A549 (cell line): Measurements from ENCODE around the gene CIB4. TPM values are rescaled to one million over a fixed set of nuclear protein-coding genes. Genes with fewer than 3 reads are reported as not detected.

ENCODE experiments used
- ATAC-seq, 2 experiments: fragments of 200-7000 bp in 1 of 2; fragments of >200 bp in 1 of 2; cut with Nextera tagmentation in 1 of 2; cut with Tn5 transposase in 1 of 2; 3 replicates each; pipeline versions ENCODE4 v1.8.0 to v1.9.1; 2018 to 2020; ENCODE audit warnings: mild to moderate bottlenecking in 1 of 2, moderate library complexity in 1 of 2
- CTCF ChIA-PET: fragments of 300-600 bp; sonication (Branson Sonifier 250); formaldehyde crosslinking; extraction: SDS; loops from one replicate; lab custom pipeline; 2021; ENCODE audit warnings: antibody characterized with exemption, inconsistent platforms; lab: Yijun Ruan, JAX
- POLR2A ChIA-PET: fragments of 350-600 bp; formaldehyde crosslinking; extraction: SDS; loops from one replicate; lab custom pipeline; 2021; ENCODE audit warnings: antibody characterized with exemption, inconsistent platforms; lab: Yijun Ruan, JAX
- DNase-seq, 2 experiments: peaks; one replicate each; pipeline versions ENCODE4 v3.0.0 to v3.0.0-alpha.2; 2011 to 2016; ENCODE audit warnings: low read depth in 1 of 2, low spot score in 1 of 2
- FAIRE-seq: peaks from 2 replicates; lab custom pipeline; 2011; peaks lifted over from hg19 to GRCh38; lab: Jason Lieb, UNC
- H3K27ac ChIP-seq, 2 experiments: fragments of >200 bp; sonication (Bioruptor Twin); formaldehyde crosslinking; 3 replicates each; pipeline ENCODE4 v1.5.1; 2016 to 2017
- H3K4me1 ChIP-seq: fragments of >200 bp; sonication (Bioruptor Twin); formaldehyde crosslinking; 3 replicates; pipeline ENCODE4 v1.6.1; 2016
- H3K4me2 ChIP-seq: fragments of >200 bp; sonication (Bioruptor Twin); formaldehyde crosslinking; 3 replicates; pipeline ENCODE4 v1.6.1; 2016
- H3K4me3 ChIP-seq: fragments of >200 bp; sonication (Bioruptor Twin); formaldehyde crosslinking; 3 replicates; pipeline ENCODE4 v1.5.1; 2016
- H3K9me3 ChIP-seq: fragments of >200 bp; sonication (Bioruptor Twin); formaldehyde crosslinking; 3 replicates; pipeline ENCODE4 v1.6.1; 2016
- CBX2 ChIP-seq: fragments of 200-600 bp; sonication (generic); IDR thresholded peaks from 2 replicates; pipeline ENCODE4 v1.6.1; 2016; ENCODE audit warnings: low read depth, mild to moderate bottlenecking, borderline replicate concordance
- CEBPB ChIP-seq, 2 experiments: fragments of >200 bp in 1 of 2; sonication (Bioruptor Twin) in 1 of 2; formaldehyde crosslinking in 1 of 2; IDR thresholded peaks; 2 replicates each; pipeline ENCODE4 v1.6.1; 2012 to 2016
- HOXA7 ChIP-seq: fragments of 250-450 bp; sonication (Bioruptor Pico); IDR thresholded peaks from 2 replicates; pipeline ENCODE4 v1.5.0; 2020; ENCODE audit warnings: mild to moderate bottlenecking, moderate library complexity
- JUN ChIP-seq, 2 experiments: fragments of >200 bp; sonication (Bioruptor Twin); formaldehyde crosslinking; IDR thresholded peaks; 2 replicates in 1 of 2; 3 replicates in 1 of 2; pipeline ENCODE4 v1.6.1; 2016 to 2017
- NFE2L2 ChIP-seq: fragments of 150-350 bp; conservative IDR thresholded peaks from 2 replicates; pipeline ENCODE4 v1.6.1; 2014; ENCODE audit warnings: low read length
- NPAS2 ChIP-seq: fragments of 250-450 bp; sonication (Bioruptor Pico); IDR thresholded peaks from 2 replicates; pipeline ENCODE4 v1.8.0; 2022; ENCODE audit warnings: mild to moderate bottlenecking, moderate library complexity, borderline replicate concordance
- NR3C1 ChIP-seq: fragments of >200 bp; sonication (Bioruptor Twin); formaldehyde crosslinking; IDR thresholded peaks from 3 replicates; pipeline ENCODE4 v1.6.1; 2017
- POLR2AphosphoS2 ChIP-seq: conservative IDR thresholded peaks from 2 replicates; pipeline ENCODE4 v1.6.1; 2012; ENCODE audit warnings: low read length, improper control_type of control experiment, inconsistent platforms
- RAD21 ChIP-seq, 2 experiments: fragments of >200 bp in 1 of 2; sonication (Bioruptor Twin) in 1 of 2; formaldehyde crosslinking in 1 of 2; IDR thresholded peaks in 1 of 2; conservative IDR thresholded peaks in 1 of 2; 2 replicates in 1 of 2; 3 replicates in 1 of 2; pipeline ENCODE4 v1.6.1; 2012 to 2018; ENCODE audit warnings: inconsistent platforms in 1 of 2
- RCOR1 ChIP-seq: fragments of 150-350 bp; IDR thresholded peaks from 2 replicates; pipeline ENCODE4 v1.6.1; 2014; ENCODE audit warnings: antibody characterized with exemption, low read length, low read depth
- REST ChIP-seq: fragments of 200-600 bp; sonication (generic); IDR thresholded peaks from 2 replicates; pipeline ENCODE4 v1.6.1; 2016; ENCODE audit warnings: antibody characterized with exemption, mild to moderate bottlenecking, moderate library complexity
- RNF2 ChIP-seq: fragments of 200-600 bp; sonication (generic); IDR thresholded peaks from 2 replicates; pipeline ENCODE4 v1.6.1; 2016; ENCODE audit warnings: low read depth, mild to moderate bottlenecking, antibody characterized with exemption, moderate library complexity, borderline replicate concordance
- ZSCAN20 ChIP-seq: fragments of 250-450 bp; sonication (Bioruptor Pico); IDR thresholded peaks from 2 replicates; pipeline ENCODE4 v1.8.0; 2022; ENCODE audit warnings: mild to moderate bottlenecking, moderate library complexity
- whole genome bisulfite sequencing: methylation state at CpG from one replicate; pipeline ENCODE4 v1.1.6; 2017; ENCODE audit errors: missing lambda C conversion rate; 5-methylcytosine and 5-hydroxymethylcytosine counted together
- polyA plus RNA-seq, 4 experiments: library from polyadenylated mRNA; depleted of rRNA in 3 of 4; stranded (reverse); fragments of >200 nt; fragmentation: RNase III in 1 of 4; extraction: RNeasy Plus Mini Kit Qiagen cat#74134 plus additional on column Dnase treatment in 1 of 4; gene quantifications; 2 replicates in 3 of 4; 3 replicates in 1 of 4; pipeline ENCODE4 v1.2.3, GENCODE V29; 2011 to 2017
- TF ChIP-seq, protein P1 (sequence below): fragments of 250-450 bp; sonication (Bioruptor Pico); IDR thresholded peaks from 2 replicates; pipeline ENCODE4 v1.5.0; 2021; ENCODE audit warnings: mild to moderate bottlenecking, moderate library complexity, borderline replicate concordance
- TF ChIP-seq, protein P2 (sequence below): IDR thresholded peaks from 2 replicates; pipeline ENCODE4 v1.6.1; 2012; ENCODE audit warnings: low read depth, borderline replicate concordance

The CIB4 gene
- polyA plus RNA-seq, 2 of the 4 experiments (the other 2 are of a cell fraction): 0.30 to 1.0 TPM

GRCh38 chr2:26564121-26564644 is 77.0 kb downstream of the CIB4 start:
- TF ChIP-seq CBX2 (no peak), HOXA7 (CRISPR knock-in tag) (no peak), ZSCAN20 (CRISPR knock-in tag) (no peak), RNF2 (no peak), JUN (IDR thresholded peaks at IDR 0.05) (no peak), CEBPB (IDR thresholded peaks at IDR 0.05) (no peak), NR3C1 (no peak), REST (no peak), RAD21 (conservative IDR thresholded peaks at IDR 0.05 in 1 of 2, IDR thresholded peaks at IDR 0.05 in 1 of 2) (no peak), POLR2AphosphoS2 (no peak)
- TF ChIP-seq, protein P1, sequence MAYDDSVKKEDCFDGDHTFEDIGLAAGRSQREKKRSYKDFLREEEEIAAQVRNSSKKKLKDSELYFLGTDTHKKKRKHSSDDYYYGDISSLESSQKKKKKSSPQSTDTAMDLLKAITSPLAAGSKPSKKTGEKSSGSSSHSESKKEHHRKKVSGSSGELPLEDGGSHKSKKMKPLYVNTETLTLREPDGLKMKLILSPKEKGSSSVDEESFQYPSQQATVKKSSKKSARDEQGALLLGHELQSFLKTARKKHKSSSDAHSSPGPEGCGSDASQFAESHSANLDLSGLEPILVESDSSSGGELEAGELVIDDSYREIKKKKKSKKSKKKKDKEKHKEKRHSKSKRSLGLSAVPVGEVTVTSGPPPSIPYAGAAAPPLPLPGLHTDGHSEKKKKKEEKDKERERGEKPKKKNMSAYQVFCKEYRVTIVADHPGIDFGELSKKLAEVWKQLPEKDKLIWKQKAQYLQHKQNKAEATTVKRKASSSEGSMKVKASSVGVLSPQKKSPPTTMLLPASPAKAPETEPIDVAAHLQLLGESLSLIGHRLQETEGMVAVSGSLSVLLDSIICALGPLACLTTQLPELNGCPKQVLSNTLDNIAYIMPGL (CRISPR knock-in tag): no peak
- TF ChIP-seq, protein P2, sequence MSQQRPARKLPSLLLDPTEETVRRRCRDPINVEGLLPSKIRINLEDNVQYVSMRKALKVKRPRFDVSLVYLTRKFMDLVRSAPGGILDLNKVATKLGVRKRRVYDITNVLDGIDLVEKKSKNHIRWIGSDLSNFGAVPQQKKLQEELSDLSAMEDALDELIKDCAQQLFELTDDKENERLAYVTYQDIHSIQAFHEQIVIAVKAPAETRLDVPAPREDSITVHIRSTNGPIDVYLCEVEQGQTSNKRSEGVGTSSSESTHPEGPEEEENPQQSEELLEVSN: no peak
- TF ChIP-seq, all 56 proteins: peak for 0
- H3K27ac ChIP-seq: no peak overlapping the region
- no peak overlapping the region for H3K4me3 ChIP-seq
- H3K9me3 ChIP-seq: no peaks in the 10 kb centered on the region
- DNase-seq: no peak
- H3K4me1 ChIP-seq: peaks cover 8% of the 10 kb centered on the region; the same call in 1 of the 3 replicates
- 56% methylated on average over 3 of the region's 3 CpGs for WGBS
- POLR2A ChIA-PET: no interaction called here
- no peak for ATAC-seq
- no peak overlapping the region for H3K4me2 ChIP-seq
- CTCF ChIA-PET: interaction anchor here (18.2 kb wide), 1 partner anchor 13 kb away, joined by 237 read pairs; no protein-coding TSS in a partner anchor
- FAIRE-seq: no peak

DNA sequence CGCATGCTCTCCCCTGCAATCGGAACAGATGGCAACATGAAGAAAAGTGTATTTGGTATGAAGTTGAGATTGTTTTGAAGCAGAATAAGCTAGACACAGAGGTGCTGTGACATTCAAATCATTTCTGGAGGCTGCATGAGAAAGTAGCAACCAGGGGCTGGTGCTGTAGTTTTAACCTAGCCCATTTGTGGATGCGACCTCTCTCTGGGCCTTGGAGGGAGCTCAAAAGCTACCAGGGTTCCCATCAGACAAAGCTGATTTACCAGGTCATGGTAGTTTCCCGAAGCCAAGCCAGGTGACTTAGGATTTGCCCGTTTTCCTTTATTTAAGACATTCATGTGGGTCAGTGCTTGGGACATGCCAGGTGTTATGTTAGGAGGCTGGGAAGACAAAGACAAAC is 77.5 kb downstream of the CIB4 start:
- FAIRE-seq: no peak
- no peak overlapping the region for H3K4me3 ChIP-seq
- H3K4me2 ChIP-seq: no peak overlapping the region
- H3K27ac ChIP-seq: no peak overlapping the region
- TF ChIP-seq NPAS2 (CRISPR knock-in tag) (no peak), NFE2L2 (no peak), RCOR1 (no peak)
- no peak for DNase-seq
- ATAC-seq: no peak
- 79% methylated on average over 5 of the region's 5 CpGs for WGBS
- H3K9me3 ChIP-seq: no peaks in the 10 kb centered on the region
- peaks cover 8% of the 10 kb centered on the region; the same call in 1 of the 3 replicates for H3K4me1 ChIP-seq
- ChIA-PET POLR2A (no interaction called here), CTCF (interaction anchor here (0.8 to 18.2 kb wide), 2 partner anchors 14 to 181 kb away, joined by 3 to 237 read pairs; no protein-coding TSS in a partner anchor)
